Mononuclear cell (primary cell): ENCODE data around the gene CCDC170. TPM values are rescaled to one million over a fixed set of nuclear protein-coding genes. Genes with fewer than 3 reads are reported as not detected.

Experiments
- H3K27me3 ChIP-seq: 2 replicates; pipeline ENCODE4 v1.6.0; 2011; ENCODE audit warnings: low read length, control low read depth; ENCODE audit not compliant: insufficient read depth
- H3K4me1 ChIP-seq: 2 replicates; pipeline ENCODE4 v1.5.1; 2011; ENCODE audit warnings: mild to moderate bottlenecking, low read length, control low read depth; ENCODE audit not compliant: insufficient read depth
- H3K4me3 ChIP-seq: 2 replicates; pipeline ENCODE4 v1.5.1; 2011; ENCODE audit warnings: mild to moderate bottlenecking, low read length, moderate library complexity
- H3K9me3 ChIP-seq: 2 replicates; pipeline ENCODE4 v1.5.1; 2011; ENCODE audit warnings: low read depth, mild to moderate bottlenecking, control low read depth, low read length
- total RNA-seq: library from RNA; depleted of rRNA; stranded (reverse); fragments of >200 nt; gene quantifications from one replicate; pipeline ENCODE4 v1.2.3, GENCODE V29; 2012

The CCDC170 gene
- total RNA-seq, 1 donor, result 1.2 TPM

DNA sequence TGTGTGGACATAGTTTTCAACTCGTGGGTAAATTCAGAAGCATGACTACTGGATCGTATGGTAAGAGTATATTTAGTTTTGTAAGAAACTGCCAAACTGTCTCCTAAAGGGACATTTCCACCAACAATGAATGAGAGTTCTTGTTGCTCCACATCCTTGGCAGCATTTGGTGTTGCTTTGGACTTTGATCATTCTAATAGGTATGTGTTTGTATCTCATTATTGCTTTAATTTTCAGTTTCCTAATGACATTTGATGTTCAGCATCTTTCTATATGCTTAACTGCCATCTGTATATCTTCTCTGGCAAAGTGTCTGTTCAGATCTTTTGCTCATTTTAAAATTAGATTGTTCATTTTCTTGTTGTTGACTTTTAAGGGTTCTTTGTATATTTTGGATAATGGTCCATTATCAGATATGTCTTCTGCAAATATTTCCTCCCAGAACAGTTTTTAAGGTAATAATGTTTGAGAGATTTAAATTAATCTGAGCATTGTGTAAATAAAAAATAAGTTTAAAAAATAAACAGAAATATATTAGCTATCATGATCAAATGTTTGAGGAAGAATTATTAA is 138.7 kb downstream of the CCDC170 start:
- Histone ChIP-seq H3K4me3 (no peak overlapping the region), H3K27me3 (no peaks in the 10 kb centered on the region), H3K4me1 (no peaks in the 10 kb centered on the region), H3K9me3 (no peaks in the 10 kb centered on the region)

DNA sequence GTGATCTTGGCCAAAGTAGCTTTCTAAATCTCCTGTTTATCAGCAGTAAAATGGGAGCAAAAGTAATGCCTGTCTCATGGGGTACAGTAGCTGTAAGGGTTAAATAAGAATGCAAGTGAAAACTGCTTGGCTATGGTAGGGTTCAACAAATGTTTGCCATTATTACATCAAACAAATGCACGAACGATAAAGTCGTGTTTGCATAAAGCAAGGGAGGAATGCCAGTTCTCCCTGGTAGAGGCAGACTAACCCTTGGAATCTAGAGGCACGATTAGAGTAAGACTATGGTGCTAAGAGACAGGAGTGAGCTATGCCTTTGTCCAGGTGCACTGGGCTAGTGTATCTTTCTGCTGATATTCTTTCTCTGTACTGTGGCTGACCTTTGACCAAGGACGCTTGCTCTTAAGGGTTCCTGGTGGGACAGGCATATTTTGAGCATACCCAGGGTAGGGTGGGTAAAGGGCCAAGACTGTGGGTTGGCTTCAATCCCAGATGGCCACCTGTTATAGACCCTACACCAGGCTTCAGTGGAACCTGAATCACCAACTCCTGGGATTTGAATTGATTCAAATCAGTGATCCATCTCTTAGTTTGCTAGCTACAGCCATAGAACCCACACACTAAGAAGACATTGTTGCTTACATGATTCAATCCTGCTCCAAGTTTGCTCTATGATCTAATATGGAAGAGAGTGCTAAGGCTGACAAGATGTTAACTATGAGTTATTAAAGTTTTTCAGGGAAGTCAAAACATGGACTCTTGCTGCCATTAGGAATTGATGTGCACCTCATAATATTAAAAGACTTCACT is 139.9 kb downstream of the CCDC170 start:
- H3K4me1 ChIP-seq, result no peaks in the 10 kb centered on the region
- H3K9me3 ChIP-seq, result no peaks in the 10 kb centered on the region
- no peak overlapping the region for H3K4me3 ChIP-seq
- peaks cover 3% of the 10 kb centered on the region for H3K27me3 ChIP-seq

DNA sequence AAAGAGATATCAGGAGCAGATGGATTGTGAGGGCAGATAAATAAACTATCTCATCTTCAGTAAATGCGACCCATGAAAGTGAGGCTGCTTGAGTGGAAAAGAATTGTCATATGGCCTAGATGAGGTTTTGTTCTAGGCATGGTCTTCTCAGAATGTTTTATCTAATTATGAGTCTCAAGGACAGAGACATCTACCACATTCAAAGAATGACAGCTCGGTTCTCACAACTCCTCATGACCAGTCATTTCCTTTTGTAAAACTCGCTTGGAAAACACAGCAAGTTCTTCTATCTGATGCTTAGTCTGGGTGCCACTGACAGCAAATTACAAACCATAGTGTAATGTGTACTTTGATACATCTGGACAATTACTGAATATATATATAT is 140.5 kb downstream of the CCDC170 start:
- Histone ChIP-seq H3K4me3 (no peak overlapping the region), H3K9me3 (no peaks in the 10 kb centered on the region), H3K4me1 (no peaks in the 10 kb centered on the region), H3K27me3 (peaks cover 3% of the 10 kb centered on the region)

DNA sequence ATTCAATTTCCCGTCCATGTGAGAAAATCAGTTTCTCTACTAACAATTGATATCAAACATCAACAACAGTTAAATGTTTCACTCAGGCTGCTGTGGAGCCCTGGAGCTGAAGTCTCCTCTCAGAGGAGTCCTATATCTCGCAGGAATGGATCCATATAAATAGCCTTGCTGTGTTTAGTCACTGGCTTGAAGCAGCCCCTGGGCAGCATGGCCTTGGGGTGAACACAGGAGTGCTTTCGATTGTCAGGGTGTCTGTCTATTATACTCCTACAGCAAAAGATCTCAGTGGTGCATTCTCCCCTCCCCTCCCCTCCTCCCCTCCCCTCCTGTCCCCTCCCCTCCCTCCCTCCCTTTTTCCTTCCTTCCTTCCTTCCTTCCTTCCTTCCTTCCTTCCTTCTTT is 141.9 kb downstream of the CCDC170 start:
- no peaks in the 10 kb centered on the region for H3K9me3 ChIP-seq
- peaks cover 3% of the 10 kb centered on the region for H3K27me3 ChIP-seq
- H3K4me3 ChIP-seq, result no peak overlapping the region
- no peaks in the 10 kb centered on the region for H3K4me1 ChIP-seq

DNA sequence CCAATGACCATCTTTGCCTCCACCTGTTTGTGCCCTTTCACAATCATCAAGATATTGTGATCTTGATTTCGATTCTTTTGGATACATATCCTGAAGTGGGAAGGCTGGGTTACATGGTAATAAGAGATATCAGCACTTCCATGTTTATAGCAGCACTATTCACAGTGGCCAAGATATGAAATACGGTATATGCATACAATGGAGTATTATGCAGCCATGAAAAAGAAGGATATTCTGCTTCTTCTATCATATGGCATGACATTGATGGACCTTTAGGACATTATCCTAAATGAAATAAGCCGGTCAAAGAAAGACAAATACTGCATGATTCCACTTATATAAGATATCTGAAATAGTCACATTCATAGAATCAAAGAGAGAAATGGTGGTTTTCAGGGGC is 144.0 kb downstream of the CCDC170 start:
- no peak overlapping the region for H3K4me3 ChIP-seq
- no peaks in the 10 kb centered on the region for H3K9me3 ChIP-seq
- no peaks in the 10 kb centered on the region for H3K4me1 ChIP-seq
- H3K27me3 ChIP-seq, result peaks cover 3% of the 10 kb centered on the region

DNA sequence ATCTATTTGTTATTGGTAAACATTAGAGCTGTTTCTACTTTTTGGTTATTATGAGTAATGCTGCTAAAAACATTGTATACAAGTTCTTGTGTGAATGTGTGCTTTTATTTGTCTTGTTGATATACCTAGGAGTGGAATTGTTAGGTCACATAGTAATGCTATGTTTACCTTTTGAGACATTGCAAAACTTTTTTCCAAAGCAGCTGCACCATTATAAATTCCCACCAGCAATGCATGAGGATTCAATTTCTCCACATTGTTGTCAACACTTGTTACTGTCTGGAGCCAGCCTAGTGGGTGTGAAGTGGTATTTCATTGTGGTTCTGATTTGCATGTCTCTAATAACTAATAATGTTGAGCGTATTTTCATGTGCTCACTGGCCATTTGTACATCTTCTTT is 145.9 kb downstream of the CCDC170 start:
- Histone ChIP-seq H3K27me3 (peaks cover 3% of the 10 kb centered on the region), H3K4me3 (no peak overlapping the region), H3K4me1 (no peaks in the 10 kb centered on the region), H3K9me3 (no peaks in the 10 kb centered on the region)

DNA sequence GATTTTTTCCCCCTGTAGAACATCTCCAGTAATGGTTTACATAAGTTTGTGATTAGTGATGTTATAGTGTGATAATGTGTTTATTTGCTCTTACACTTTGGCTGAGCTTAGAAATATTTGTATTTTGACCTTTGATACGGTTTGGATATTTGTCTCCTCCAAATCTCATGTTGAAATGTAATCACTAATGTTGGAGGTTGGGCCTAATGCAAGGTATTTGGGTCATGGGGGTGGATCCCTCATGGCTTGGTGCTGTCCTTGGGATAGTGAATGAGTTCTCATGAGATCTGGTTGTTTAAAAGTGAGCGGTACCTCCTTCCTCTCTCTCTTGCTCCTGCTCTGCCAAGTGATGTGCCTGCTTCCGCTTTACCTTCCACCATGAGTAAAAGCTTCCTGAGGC is 147.2 kb downstream of the CCDC170 start:
- H3K4me3 ChIP-seq, result no peak overlapping the region
- H3K4me1 ChIP-seq, result no peaks in the 10 kb centered on the region
- H3K9me3 ChIP-seq, result no peaks in the 10 kb centered on the region
- H3K27me3 ChIP-seq, result peaks cover 3% of the 10 kb centered on the region

DNA sequence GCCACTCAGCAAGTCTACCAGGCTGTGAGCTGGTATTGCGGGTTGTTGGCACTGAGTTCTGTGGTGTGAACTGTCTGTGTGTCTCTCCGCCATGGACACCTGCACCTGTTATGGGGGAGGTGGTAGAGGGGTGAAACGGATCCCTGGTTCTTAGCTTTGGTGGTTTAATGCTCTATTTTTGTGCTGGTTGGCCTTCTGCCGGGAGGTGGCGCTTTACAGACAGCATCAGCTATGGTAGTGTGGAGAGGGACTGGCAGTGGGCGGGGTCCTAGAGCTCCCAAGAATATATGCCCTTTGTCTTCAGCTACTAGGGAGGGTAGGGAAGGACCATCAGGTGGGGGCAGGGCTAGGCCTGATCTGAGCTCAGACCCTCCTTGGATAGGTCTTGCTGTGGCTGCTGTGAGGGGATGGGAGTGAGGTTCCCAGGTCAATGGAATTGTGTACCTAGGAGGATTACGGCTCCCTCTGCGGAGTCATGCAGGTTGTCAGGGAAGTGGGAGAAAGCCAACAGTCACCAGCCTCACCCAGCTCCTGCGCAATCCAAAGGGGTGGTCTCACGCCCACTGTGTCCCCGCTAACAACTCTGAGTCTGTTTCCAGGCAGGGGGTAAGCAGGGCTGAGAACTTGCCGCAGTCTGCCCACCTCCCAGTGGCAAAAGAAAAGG is 154.3 kb downstream of the CCDC170 start:
- no peaks in the 10 kb centered on the region for H3K9me3 ChIP-seq
- H3K4me1 ChIP-seq, result no peaks in the 10 kb centered on the region
- no peaks in the 10 kb centered on the region for H3K27me3 ChIP-seq
- no peak overlapping the region for H3K4me3 ChIP-seq

DNA sequence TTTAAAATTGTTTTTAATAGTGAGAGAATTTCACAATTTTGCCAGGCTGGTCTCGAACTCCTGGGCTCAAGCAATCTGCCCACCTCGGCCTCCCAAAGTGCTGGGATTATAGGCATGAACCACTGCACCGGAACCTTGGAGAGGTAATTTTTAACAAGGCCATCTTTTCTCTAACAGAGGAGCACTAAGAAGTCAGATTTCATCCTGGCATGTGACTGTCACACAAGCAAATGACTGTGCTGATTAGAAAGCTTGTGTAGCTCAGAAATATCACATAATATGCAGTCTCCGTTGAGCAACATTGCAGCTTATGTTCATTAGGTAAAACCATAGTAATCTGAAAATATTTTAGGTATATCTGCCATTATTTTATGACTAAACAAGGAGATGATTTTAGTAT is 156.0 kb downstream of the CCDC170 start:
- peaks cover under 1% of the 10 kb centered on the region for H3K9me3 ChIP-seq
- no peak overlapping the region for H3K4me3 ChIP-seq
- H3K27me3 ChIP-seq, result no peaks in the 10 kb centered on the region
- H3K4me1 ChIP-seq, result no peaks in the 10 kb centered on the region

DNA sequence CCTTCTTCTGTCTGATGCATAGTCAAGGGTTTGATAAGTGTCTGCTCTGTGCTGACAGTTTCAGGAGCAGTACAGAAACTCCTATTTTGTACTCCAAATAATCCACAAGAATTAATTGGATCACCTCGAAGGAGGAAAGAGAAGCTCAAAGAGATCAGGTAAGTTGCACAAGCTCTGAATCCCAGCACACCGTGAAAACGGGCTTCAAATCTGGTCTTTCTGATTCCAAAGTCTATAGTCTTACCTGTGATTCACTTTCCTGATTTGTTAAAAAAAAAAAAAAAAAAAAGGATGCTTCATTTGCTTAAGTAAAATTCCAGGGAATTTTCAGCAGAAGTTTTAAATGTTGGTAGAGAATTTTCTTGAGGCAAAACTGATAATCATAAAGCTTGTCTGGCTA is 157.8 kb downstream of the CCDC170 start:
- Histone ChIP-seq H3K27me3 (no peaks in the 10 kb centered on the region), H3K9me3 (peaks cover 7% of the 10 kb centered on the region), H3K4me1 (no peaks in the 10 kb centered on the region), H3K4me3 (no peak overlapping the region)

DNA sequence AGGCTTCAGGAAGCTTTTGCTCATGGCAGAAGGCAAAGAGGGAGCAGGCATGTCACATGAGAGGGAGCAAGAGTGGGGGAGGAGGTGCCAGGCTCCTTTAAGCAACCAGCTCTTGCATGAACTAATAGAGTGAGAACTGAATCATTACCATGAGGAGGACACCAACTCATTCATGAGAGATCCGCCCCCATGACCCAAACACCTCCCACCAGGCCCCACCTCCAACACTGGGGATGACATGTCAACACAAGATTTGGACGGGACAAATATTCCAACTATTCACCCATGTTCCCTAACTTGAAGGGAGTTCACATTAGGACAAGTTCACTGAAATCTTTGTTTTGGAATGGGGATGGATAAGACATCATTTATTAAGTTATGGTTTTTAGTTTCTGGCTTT is 158.5 kb downstream of the CCDC170 start:
- no peaks in the 10 kb centered on the region for H3K4me1 ChIP-seq
- H3K27me3 ChIP-seq, result no peaks in the 10 kb centered on the region
- no peak overlapping the region for H3K4me3 ChIP-seq
- peaks cover 7% of the 10 kb centered on the region for H3K9me3 ChIP-seq

DNA sequence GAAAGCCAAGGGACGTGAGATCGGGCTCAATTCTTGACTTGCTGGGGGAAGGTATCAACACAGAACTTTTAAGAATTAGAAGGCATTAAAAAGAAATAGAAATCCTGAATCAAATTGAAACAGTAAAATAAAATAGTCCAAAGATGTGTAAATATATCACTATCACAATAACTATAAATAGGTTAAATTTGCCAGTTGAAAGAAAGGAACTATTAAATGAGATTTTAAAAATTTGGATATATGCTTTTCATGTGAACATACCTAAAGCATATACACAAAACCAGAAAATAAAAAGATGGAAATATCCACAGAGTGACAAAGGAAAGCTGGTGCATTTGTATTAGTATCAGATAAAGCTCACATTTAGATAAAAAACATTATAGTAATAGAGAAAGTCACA is 161.3 kb downstream of the CCDC170 start:
- no peaks in the 10 kb centered on the region for H3K27me3 ChIP-seq
- no peak overlapping the region for H3K4me3 ChIP-seq
- no peaks in the 10 kb centered on the region for H3K4me1 ChIP-seq
- peaks cover 7% of the 10 kb centered on the region for H3K9me3 ChIP-seq

DNA sequence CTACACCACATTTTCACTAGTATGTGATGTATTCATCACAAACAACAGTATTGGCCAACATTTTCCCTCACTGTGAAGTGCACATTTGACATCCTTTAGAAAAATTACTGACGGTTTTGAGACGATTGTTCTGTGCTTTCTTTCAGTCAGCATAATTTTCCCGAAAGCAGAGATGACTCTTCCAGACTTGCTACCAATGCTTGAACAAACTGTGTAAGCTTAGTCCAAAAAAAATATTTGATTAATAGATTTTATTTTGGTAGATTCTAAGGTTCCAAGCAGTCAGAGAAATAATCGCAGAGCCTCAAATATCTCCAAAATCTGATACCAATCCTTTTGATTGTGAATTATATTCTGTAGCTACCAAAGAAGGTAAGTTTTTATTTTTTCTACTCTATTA is 162.6 kb downstream of the CCDC170 start:
- Histone ChIP-seq H3K9me3 (peaks cover 7% of the 10 kb centered on the region), H3K4me3 (no peak overlapping the region), H3K27me3 (no peaks in the 10 kb centered on the region), H3K4me1 (no peaks in the 10 kb centered on the region)

DNA sequence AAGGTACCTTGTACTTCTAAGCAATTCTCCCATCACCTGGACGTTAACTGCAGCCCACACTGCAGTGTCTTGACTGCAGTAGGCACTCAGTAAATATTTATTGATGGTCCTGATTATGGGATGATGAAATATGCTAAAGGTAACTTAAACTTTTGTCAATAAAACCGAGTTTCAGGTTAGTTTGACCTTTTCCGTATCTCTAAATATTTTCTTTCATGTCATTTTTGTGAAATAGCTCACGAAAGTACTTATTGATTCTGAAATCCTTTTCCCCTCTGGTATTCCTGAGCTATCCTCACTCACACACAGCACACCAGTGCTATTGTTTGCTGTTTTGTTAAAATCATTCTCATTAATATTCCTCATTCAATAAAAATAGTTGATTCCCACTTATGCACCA is 164.3 kb downstream of the CCDC170 start:
- Histone ChIP-seq H3K4me3 (no peak overlapping the region), H3K4me1 (no peaks in the 10 kb centered on the region), H3K9me3 (peaks cover 7% of the 10 kb centered on the region), H3K27me3 (no peaks in the 10 kb centered on the region)

DNA sequence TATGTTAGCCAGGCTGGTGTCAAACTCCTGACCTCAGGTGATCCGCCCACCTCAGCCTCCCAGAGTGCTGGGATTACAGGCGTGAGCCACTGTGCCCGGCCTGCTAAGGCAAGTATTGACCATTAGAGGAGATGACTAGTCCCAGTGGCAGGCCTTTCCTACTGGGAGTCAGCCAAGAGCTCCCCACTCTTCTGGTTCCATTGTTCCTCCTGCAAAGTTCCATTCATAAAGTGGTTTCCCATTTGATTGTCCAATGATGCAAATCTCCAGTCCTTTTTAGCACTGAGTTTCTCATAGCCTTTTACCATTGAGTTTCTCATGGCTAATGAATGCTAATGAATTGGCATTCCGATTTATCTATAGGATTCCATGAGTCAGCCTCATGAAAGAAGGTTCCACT is 165.4 kb downstream of the CCDC170 start:
- H3K27me3 ChIP-seq, result no peaks in the 10 kb centered on the region
- peaks cover 7% of the 10 kb centered on the region for H3K9me3 ChIP-seq
- H3K4me1 ChIP-seq, result no peaks in the 10 kb centered on the region

DNA sequence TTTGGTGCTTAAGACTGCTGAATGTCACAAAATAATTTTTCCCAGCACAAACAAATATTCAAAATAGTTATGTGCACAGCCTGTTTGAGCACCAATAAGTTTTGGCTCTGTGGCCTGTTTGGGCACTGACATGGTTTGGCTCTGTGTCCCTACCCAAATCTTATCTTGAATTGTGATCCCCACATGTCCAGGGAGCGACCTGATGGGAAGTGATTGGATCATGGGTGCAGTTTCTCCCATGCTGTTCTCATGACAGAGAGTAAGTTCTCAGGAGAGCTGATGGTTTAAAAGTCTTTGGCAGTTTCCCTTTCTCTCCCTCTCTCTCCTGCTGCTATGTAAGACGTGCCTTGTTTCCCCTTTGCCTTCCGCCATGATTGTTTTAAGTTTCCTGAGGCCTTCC is 167.7 kb downstream of the CCDC170 start:
- Histone ChIP-seq H3K9me3 (no peaks in the 10 kb centered on the region), H3K27me3 (no peaks in the 10 kb centered on the region), H3K4me1 (no peaks in the 10 kb centered on the region), H3K4me3 (no peak overlapping the region)

More for the DNA sequence above, 165.4 kb downstream of the CCDC170 start:
- H3K4me3 ChIP-seq, result no peak overlapping the region
